Prostate gland (tissue), 2 donors: ENCODE data around the gene UMODL1.

ENCODE experiments used
- CTCF ChIP-seq, 4 experiments: fragments of 200-600 bp in 2 of 4; fragments of 450-650 bp in 2 of 4; sonication (generic) in 2 of 4; IDR thresholded peaks; 1 replicate in 3 of 4; 2 replicates in 1 of 4; pipeline ENCODE4 v1.5.1; 2016 to 2019; ENCODE audit warnings: antibody characterized with exemption in 4 of 4, mild to moderate bottlenecking in 2 of 4, moderate library complexity in 2 of 4
- POLR2A ChIP-seq: fragments of 450-650 bp; IDR thresholded peaks from one replicate; pipeline ENCODE4 v1.6.1; 2016; ENCODE audit warnings: antibody characterized with exemption, mild to moderate bottlenecking
- POLR2AphosphoS5 ChIP-seq: sonication (generic); formaldehyde crosslinking; IDR thresholded peaks from one replicate; pipeline ENCODE4 v1.6.1; 2017; ENCODE audit warnings: antibody characterized with exemption

DNA sequence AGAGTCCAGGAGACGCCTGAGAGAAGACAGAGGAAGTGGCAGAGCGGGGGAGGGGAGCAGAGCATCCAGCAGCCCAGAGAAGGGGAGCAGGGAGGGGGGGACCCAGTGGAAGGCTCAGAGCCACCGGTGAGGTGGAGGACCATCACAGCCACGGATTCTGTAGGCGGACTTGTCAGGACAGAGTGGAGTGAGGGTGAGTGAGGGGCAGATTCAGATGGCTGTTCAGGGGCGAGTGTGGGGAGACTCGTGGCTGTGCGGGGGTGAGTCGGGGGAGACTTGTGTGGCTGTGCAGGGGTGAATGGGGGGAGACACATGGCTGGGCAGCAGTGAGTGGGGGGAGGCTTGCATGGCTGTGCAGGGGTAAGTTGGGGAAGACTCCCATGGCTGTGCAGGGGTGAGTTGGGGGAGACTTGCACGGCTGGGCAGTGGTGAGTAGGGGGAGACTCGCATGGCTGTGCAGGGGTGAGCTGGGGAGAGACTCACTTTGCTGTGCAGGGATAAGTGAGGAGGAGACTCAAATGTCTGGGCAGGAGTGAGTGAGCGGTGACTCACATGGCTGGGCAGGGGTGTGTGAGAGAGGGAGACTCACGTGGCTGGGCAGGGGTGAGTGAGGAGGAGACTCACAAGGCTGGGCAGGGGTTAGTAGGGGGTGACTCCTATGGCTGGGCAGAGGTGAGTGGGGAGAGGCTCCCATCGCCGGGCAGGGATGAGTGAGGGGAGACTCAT is 91.0 kb downstream of the UMODL1 start:
- TF ChIP-seq CTCF (IDR thresholded peaks at IDR 0.05): no peak
- no peak for TF ChIP-seq POLR2A
- no peak for TF ChIP-seq POLR2AphosphoS5
